Prostate gland (tissue), 2 donors: Measurements from ENCODE around the gene IL17F. TPM values are rescaled to one million over a fixed set of nuclear protein-coding genes. Genes with fewer than 3 reads are reported as not detected.
"Not testable (repeated sequence)": the region's sequence is repeated elsewhere in the genome, so short reads cannot be mapped to it uniquely, and the experiment has no call there.

Experiments used
- DNase-seq: peaks from one replicate; pipeline ENCODE4 v3.0.0-alpha.2; 2019; ENCODE audit warnings: low spot score
- H3K27ac ChIP-seq, 2 donors: fragments of 200-600 bp; sonication (generic); 2 replicates each; pipeline ENCODE4 v1.5.1; 2017 to 2019
- H3K27me3 ChIP-seq: fragments of 200-600 bp; sonication (generic); replicated peaks from 2 replicates; pipeline ENCODE4 v1.5.1; 2019; ENCODE audit not compliant: insufficient read depth
- H3K36me3 ChIP-seq, 2 donors: fragments of 200-600 bp; sonication (generic); 1 replicate in 1 of 2; 2 replicates in 1 of 2; pipeline versions ENCODE4 v1.5.1 to v1.8.1; 2017 to 2019
- H3K4me1 ChIP-seq: fragments of 200-600 bp; sonication (generic); replicated peaks from 2 replicates; pipeline ENCODE4 v1.5.1; 2019
- H3K4me3 ChIP-seq, 2 donors: fragments of 200-600 bp; sonication (generic); 2 replicates each; pipeline ENCODE4 v1.5.1; 2017 to 2019
- H3K9me3 ChIP-seq: fragments of 200-600 bp; sonication (generic); 2 replicates; pipeline ENCODE4 v1.5.1; 2017
- CTCF ChIP-seq, 4 experiments: fragments of 200-600 bp in 2 of 4; fragments of 450-650 bp in 2 of 4; sonication (generic) in 2 of 4; IDR thresholded peaks; 1 replicate in 3 of 4; 2 replicates in 1 of 4; pipeline ENCODE4 v1.5.1; 2016 to 2019; ENCODE audit warnings: antibody characterized with exemption in 4 of 4, mild to moderate bottlenecking in 2 of 4, moderate library complexity in 2 of 4
- POLR2A ChIP-seq: fragments of 450-650 bp; IDR thresholded peaks from one replicate; pipeline ENCODE4 v1.6.1; 2016; ENCODE audit warnings: antibody characterized with exemption, mild to moderate bottlenecking
- POLR2AphosphoS5 ChIP-seq: sonication (generic); formaldehyde crosslinking; IDR thresholded peaks from one replicate; pipeline ENCODE4 v1.6.1; 2017; ENCODE audit warnings: antibody characterized with exemption
- WGBS: methylation state at CpG from one replicate; pipeline ENCODE4 v1.1.5; 2018; 5-methylcytosine and 5-hydroxymethylcytosine counted together
- intact Hi-C: fragments of 100-400 bp; cut with DNase I; formaldehyde crosslinking; loops from one replicate; pipeline ENCODE4 v1.14.2; 2022
- total RNA-seq, 2 donors: library from RNA; depleted of rRNA; stranded (reverse); fragments of >200 nt; gene quantifications; one replicate each; pipeline ENCODE4 v1.1.0, GENCODE V29; 2016

Gene IL17F
- total RNA-seq, 2 donors from 2014 or later = not detected

- TF ChIP-seq POLR2AphosphoS5 = no peak
- TF ChIP-seq POLR2A = no peak
- TF ChIP-seq CTCF (IDR thresholded peaks at IDR 0.05) = no peak
- no peak for DNase-seq
- Histone ChIP-seq H3K4me3 (no peak overlapping the region), H3K4me1 (no peaks in the 10 kb centered on the region), H3K27me3 (no peaks in the 10 kb centered on the region), H3K9me3 (no peaks in the 10 kb centered on the region), H3K27ac (no peak overlapping the region), H3K36me3 (no peaks in the 10 kb centered on the region)
- intact Hi-C loops = no loop called here
- WGBS = 52% methylated on average over 2 of the region's 2 CpGs
Observed at GRCh38 chr6:52209770-52210169, 34.5 kb downstream of the IL17F start.

GRCh38 chr6:52208612-52209011 lies 35.7 kb downstream of the IL17F start:
- 82% methylated on average over 3 of the region's 3 CpGs for WGBS
- H3K4me3 ChIP-seq = no peak overlapping the region
- no peaks in the 10 kb centered on the region for H3K27me3 ChIP-seq
- no peaks in the 10 kb centered on the region for H3K36me3 ChIP-seq
- no peak for TF ChIP-seq POLR2AphosphoS5
- TF ChIP-seq POLR2A = no peak
- no peak for TF ChIP-seq CTCF (IDR thresholded peaks at IDR 0.05)
- no peaks in the 10 kb centered on the region for H3K4me1 ChIP-seq
- H3K27ac ChIP-seq = no peak overlapping the region
- intact Hi-C loops = no loop called here
- DNase-seq = no peak
- H3K9me3 ChIP-seq = no peaks in the 10 kb centered on the region

- no peak for DNase-seq
- Histone ChIP-seq H3K36me3 (no peaks in the 10 kb centered on the region), H3K4me3 (no peak overlapping the region), H3K9me3 (no peaks in the 10 kb centered on the region), H3K27me3 (no peaks in the 10 kb centered on the region), H3K4me1 (no peaks in the 10 kb centered on the region), H3K27ac (no peak overlapping the region)
- TF ChIP-seq CTCF (IDR thresholded peaks at IDR 0.05) (no peak), POLR2A (no peak), POLR2AphosphoS5 (no peak)
- 86% methylated on average over 2 of the region's 2 CpGs for WGBS
- intact Hi-C loops = no loop called here
Observed at GRCh38 chr6:52207066-52207465, 37.2 kb downstream of the IL17F start.

GRCh38 chr6:52201493-52201892 lies 42.8 kb downstream of the IL17F start:
- TF ChIP-seq POLR2A (no peak), POLR2AphosphoS5 (no peak), CTCF (IDR thresholded peaks at IDR 0.05) (no peak)
- Histone ChIP-seq H3K4me3 (no peak overlapping the region), H3K27ac (no peak overlapping the region)

GRCh38 chr6:52201046-52201445 lies 43.3 kb downstream of the IL17F start:
- Histone ChIP-seq H3K36me3 (no peaks in the 10 kb centered on the region), H3K27me3 (no peaks in the 10 kb centered on the region), H3K27ac (no peak overlapping the region), H3K4me1 (no peaks in the 10 kb centered on the region), H3K9me3 (no peaks in the 10 kb centered on the region), H3K4me3 (no peak overlapping the region)
- no peak for DNase-seq
- 0% methylated on average over 1 of the region's 1 CpG for WGBS
- TF ChIP-seq POLR2A (no peak), POLR2AphosphoS5 (no peak), CTCF (IDR thresholded peaks at IDR 0.05) (no peak)
- intact Hi-C loops = no loop called here

More at GRCh38 chr6:52201493-52201892, 42.8 kb downstream of the IL17F start:
- no peaks in the 10 kb centered on the region for H3K4me1 ChIP-seq
- no peak for DNase-seq
- H3K36me3 ChIP-seq = no peaks in the 10 kb centered on the region
- no peaks in the 10 kb centered on the region for H3K9me3 ChIP-seq
- H3K27me3 ChIP-seq = no peaks in the 10 kb centered on the region
- intact Hi-C loops = no loop called here

- DNase-seq, H3K4me1 ChIP-seq, H3K4me3 ChIP-seq, H3K27me3 ChIP-seq, H3K27ac ChIP-seq, intact Hi-C loops, H3K9me3 ChIP-seq, H3K36me3 ChIP-seq: not testable (repeated sequence)
- WGBS = 47% methylated on average over 5 of the region's 5 CpGs
Observed at GRCh38 chr6:52200088-52200487, 44.2 kb downstream of the IL17F start.
